GM23338 (cell line): ENCODE data around the gene HSPB9. TPM values are rescaled to one million over a fixed set of nuclear protein-coding genes. Genes with fewer than 3 reads are reported as not detected.

Experiments used
- ATAC-seq: fragments of 200-7000 bp; cut with Tn5 transposase; 3 replicates; pipeline ENCODE4 v1.9.1; 2020
- DNase-seq: peaks from one replicate; pipeline ENCODE4 v3.0.0-alpha.2; 2015; ENCODE audit warnings: low spot score
- H2AFZ ChIP-seq: fragments of 200-600 bp; sonication (generic); 2 replicates; pipeline ENCODE4 v1.8.0; 2016; ENCODE audit warnings: antibody characterized with exemption, mild to moderate bottlenecking, moderate library complexity
- H3F3A ChIP-seq: fragments of 200-600 bp; sonication (generic); replicated peaks from 2 replicates; pipeline ENCODE4 v1.8.0; 2017; ENCODE audit warnings: antibody characterized with exemption, mixed run types, low read depth
- H3K27ac ChIP-seq: fragments of 200-600 bp; sonication (generic); 2 replicates; pipeline ENCODE4 v1.6.1; 2016; ENCODE audit warnings: low read depth
- H3K27me3 ChIP-seq: fragments of 200-600 bp; sonication (generic); 2 replicates; pipeline ENCODE4 v1.8.0; 2016; ENCODE audit warnings: mild to moderate bottlenecking, mixed run types, moderate library complexity; ENCODE audit not compliant: insufficient read depth
- H3K36me3 ChIP-seq: fragments of 200-600 bp; sonication (generic); 2 replicates; pipeline ENCODE4 v1.8.0; 2016; ENCODE audit warnings: mild to moderate bottlenecking; ENCODE audit not compliant: insufficient read depth
- H3K4me1 ChIP-seq: fragments of 200-600 bp; sonication (generic); 2 replicates; pipeline ENCODE4 v1.8.0; 2016; ENCODE audit warnings: mild to moderate bottlenecking, moderate library complexity; ENCODE audit not compliant: insufficient read depth
- H3K4me2 ChIP-seq: fragments of 200-600 bp; sonication (generic); 2 replicates; pipeline ENCODE4 v1.7.1; 2017; ENCODE audit warnings: mixed run types
- H3K4me3 ChIP-seq: fragments of 200-600 bp; sonication (generic); 2 replicates; pipeline ENCODE4 v1.6.1; 2016; ENCODE audit warnings: mixed run types
- H3K79me2 ChIP-seq: fragments of 200-600 bp; sonication (generic); replicated peaks from 2 replicates; pipeline ENCODE4 v1.8.0; 2017; ENCODE audit warnings: mild to moderate bottlenecking; ENCODE audit not compliant: insufficient read depth
- H3K9me2 ChIP-seq: fragments of 200-600 bp; sonication (generic); 2 replicates; pipeline ENCODE4 v1.8.0; 2017; ENCODE audit not compliant: insufficient read depth
- H4K20me1 ChIP-seq: fragments of 200-600 bp; sonication (generic); replicated peaks from 2 replicates; pipeline ENCODE4 v1.8.0; 2017; ENCODE audit warnings: mild to moderate bottlenecking; ENCODE audit not compliant: insufficient read depth
- H3K27ac Mint-ChIP-seq: 2 replicates; pipeline ENCODE4 v1.8.0; 2020; ENCODE audit warnings: inconsistent platforms, mild to moderate bottlenecking, moderate library complexity, mixed read lengths
- H3K27me3 Mint-ChIP-seq: 3 replicates; pipeline ENCODE4 v1.8.0; 2022; ENCODE audit warnings: low read depth, mild to moderate bottlenecking, moderate library complexity, mixed read lengths, inconsistent platforms; ENCODE audit not compliant: insufficient read depth, poor library complexity
- H3K36me3 Mint-ChIP-seq: 3 replicates; pipeline ENCODE4 v1.8.0; 2021; ENCODE audit warnings: low read depth, mild to moderate bottlenecking, inconsistent platforms, moderate library complexity, mixed read lengths
- H3K4me1 Mint-ChIP-seq: 3 replicates; pipeline ENCODE4 v1.8.0; 2020; ENCODE audit warnings: mild to moderate bottlenecking, inconsistent platforms, mixed read lengths
- H3K4me3 Mint-ChIP-seq: 3 replicates; pipeline ENCODE4 v1.8.0; 2021; ENCODE audit warnings: moderate library complexity, mild to moderate bottlenecking, inconsistent platforms, mixed read lengths
- H3K9me3 Mint-ChIP-seq: 3 replicates; pipeline ENCODE4 v1.8.0; 2020; ENCODE audit warnings: moderate library complexity, mild to moderate bottlenecking, inconsistent platforms, mixed read lengths
- CREB1 ChIP-seq: fragments of 250-450 bp; sonication (Bioruptor Pico); IDR thresholded peaks from 2 replicates; pipeline ENCODE4 v1.5.0; 2020; ENCODE audit warnings: low read depth, mild to moderate bottlenecking, moderate library complexity
- EZH2 ChIP-seq: fragments of 200-600 bp; sonication (generic); IDR thresholded peaks from one replicate; pipeline ENCODE4 v1.8.0; 2017; ENCODE audit warnings: antibody characterized with exemption, mild to moderate bottlenecking, low read depth; ENCODE audit not compliant: unreplicated experiment
- EZH2phosphoT487 ChIP-seq: fragments of 200-600 bp; sonication (generic); IDR thresholded peaks from one replicate; pipeline ENCODE4 v1.8.1; 2018; ENCODE audit warnings: antibody characterized with exemption; ENCODE audit not compliant: unreplicated experiment
- JUNB ChIP-seq: IDR thresholded peaks from one replicate; pipeline ENCODE4 v1.6.1; 2016; ENCODE audit warnings: antibody characterized with exemption; ENCODE audit not compliant: unreplicated experiment
- NANOG ChIP-seq: IDR thresholded peaks from 2 replicates; pipeline ENCODE4 v1.6.1; 2016; ENCODE audit warnings: antibody characterized with exemption, borderline replicate concordance
- POLR2AphosphoS5 ChIP-seq: IDR thresholded peaks from 2 replicates; pipeline ENCODE4 v1.6.1; 2016; ENCODE audit warnings: antibody characterized with exemption, low read depth
- STAT1 ChIP-seq: IDR thresholded peaks from one replicate; pipeline ENCODE4 v1.6.1; 2016; ENCODE audit warnings: antibody characterized with exemption; ENCODE audit not compliant: unreplicated experiment
- ZNF114 ChIP-seq: fragments of 250-450 bp; sonication (Bioruptor Pico); IDR thresholded peaks from 2 replicates; pipeline ENCODE4 v1.5.0; 2020; ENCODE audit warnings: mild to moderate bottlenecking, moderate library complexity
- ZNF331 ChIP-seq: fragments of 250-450 bp; sonication (Bioruptor Pico); IDR thresholded peaks from 2 replicates; pipeline ENCODE4 v1.5.0; 2020; ENCODE audit warnings: low read depth, mild to moderate bottlenecking, moderate library complexity
- polyA plus RNA-seq: library from polyadenylated mRNA; unstranded; fragments of >200 nt; fragmentation: Nextera tagmentation; extraction: Ambion mirVana; gene quantifications from 2 replicates; pipeline ENCODE4 v1.2.1, GENCODE V29; 2016
- total RNA-seq: library from RNA; depleted of rRNA; stranded (reverse); fragments of >200 nt; shearing (Covaris generic); gene quantifications from 2 replicates; pipeline ENCODE4 v1.2.3, GENCODE V29; 2014
- TF ChIP-seq, protein P1 (sequence below): IDR thresholded peaks from 2 replicates; pipeline ENCODE4 v1.6.1; 2016; ENCODE audit warnings: antibody characterized with exemption
- TF ChIP-seq, protein P2 (sequence below): IDR thresholded peaks from one replicate; pipeline ENCODE4 v1.6.1; 2018; ENCODE audit warnings: antibody characterized with exemption; ENCODE audit not compliant: unreplicated experiment
- TF ChIP-seq, protein P3 (sequence below), 2 experiments: fragments of 200-600 bp in 1 of 2; sonication (generic) in 1 of 2; conservative IDR thresholded peaks; 2 replicates each; pipeline versions ENCODE4 v1.5.1 to v1.6.1; 2016 to 2017; ENCODE audit warnings: antibody characterized with exemption in 2 of 2, low read depth in 2 of 2, mild to moderate bottlenecking in 2 of 2, moderate library complexity in 1 of 2
- TF ChIP-seq, protein P4 (sequence below): fragments of 250-450 bp; sonication (Bioruptor Pico); IDR thresholded peaks from 2 replicates; pipeline ENCODE4 v1.5.0; 2020; ENCODE audit warnings: mild to moderate bottlenecking, moderate library complexity

The HSPB9 gene
- total and polyA plus RNA-seq, 2 experiments from 2014 or later: 0.31 to 0.52 TPM

DNA sequence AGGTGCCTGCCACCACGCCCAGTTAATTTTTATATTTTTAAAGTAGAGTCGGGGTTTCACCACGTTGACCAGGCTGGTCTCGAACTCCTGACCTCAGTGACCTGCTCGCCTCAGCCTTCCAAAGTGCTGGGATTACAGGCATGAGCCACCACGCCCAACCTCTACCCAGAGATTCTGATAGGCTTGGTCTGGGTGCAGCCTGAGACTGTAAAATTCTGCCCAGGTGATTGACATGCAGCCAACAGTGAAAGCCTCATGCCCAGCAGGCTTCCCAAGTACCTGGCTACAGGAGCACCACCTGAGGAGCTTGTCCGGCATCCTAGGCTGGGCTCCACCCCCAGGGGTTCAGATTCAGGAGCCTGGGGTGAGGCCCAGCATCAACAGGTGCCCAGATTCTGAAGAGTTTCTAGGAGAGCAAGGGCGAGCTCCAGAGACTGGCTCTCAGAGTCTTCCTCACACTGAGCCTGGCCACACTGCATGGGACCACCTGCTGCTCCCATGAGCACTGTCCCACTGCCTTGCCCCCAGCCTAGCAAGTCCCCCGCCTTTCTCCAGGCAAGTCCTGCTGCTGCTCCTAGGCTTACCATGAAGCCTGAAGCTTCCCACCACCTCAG, 41.0 kb upstream of the HSPB9 start:
- Histone ChIP-seq H3F3A (no peaks in the 10 kb centered on the region), H2AFZ (no peak overlapping the region), H3K79me2 (no peaks in the 10 kb centered on the region), H3K4me2 (no peak overlapping the region), H3K36me3 (no peaks in the 10 kb centered on the region), H3K27me3 (no peaks in the 10 kb centered on the region), H3K4me1 (no peaks in the 10 kb centered on the region), H3K4me3 (no peak overlapping the region), H3K9me2 (no peaks in the 10 kb centered on the region), H4K20me1 (no peaks in the 10 kb centered on the region), H3K27ac (no peak overlapping the region)
- DNase-seq: no peak
- no peak for ATAC-seq
- no peaks in the 10 kb centered on the region for H3K36me3 Mint-ChIP-seq
- H3K27me3 Mint-ChIP-seq: peaks cover 4% of the 10 kb centered on the region
- TF ChIP-seq, protein P1, sequence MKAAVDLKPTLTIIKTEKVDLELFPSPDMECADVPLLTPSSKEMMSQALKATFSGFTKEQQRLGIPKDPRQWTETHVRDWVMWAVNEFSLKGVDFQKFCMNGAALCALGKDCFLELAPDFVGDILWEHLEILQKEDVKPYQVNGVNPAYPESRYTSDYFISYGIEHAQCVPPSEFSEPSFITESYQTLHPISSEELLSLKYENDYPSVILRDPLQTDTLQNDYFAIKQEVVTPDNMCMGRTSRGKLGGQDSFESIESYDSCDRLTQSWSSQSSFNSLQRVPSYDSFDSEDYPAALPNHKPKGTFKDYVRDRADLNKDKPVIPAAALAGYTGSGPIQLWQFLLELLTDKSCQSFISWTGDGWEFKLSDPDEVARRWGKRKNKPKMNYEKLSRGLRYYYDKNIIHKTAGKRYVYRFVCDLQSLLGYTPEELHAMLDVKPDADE: no peak
- TF ChIP-seq STAT1: no peak
- TF ChIP-seq EZH2phosphoT487: no peak
- TF ChIP-seq, protein P2, sequence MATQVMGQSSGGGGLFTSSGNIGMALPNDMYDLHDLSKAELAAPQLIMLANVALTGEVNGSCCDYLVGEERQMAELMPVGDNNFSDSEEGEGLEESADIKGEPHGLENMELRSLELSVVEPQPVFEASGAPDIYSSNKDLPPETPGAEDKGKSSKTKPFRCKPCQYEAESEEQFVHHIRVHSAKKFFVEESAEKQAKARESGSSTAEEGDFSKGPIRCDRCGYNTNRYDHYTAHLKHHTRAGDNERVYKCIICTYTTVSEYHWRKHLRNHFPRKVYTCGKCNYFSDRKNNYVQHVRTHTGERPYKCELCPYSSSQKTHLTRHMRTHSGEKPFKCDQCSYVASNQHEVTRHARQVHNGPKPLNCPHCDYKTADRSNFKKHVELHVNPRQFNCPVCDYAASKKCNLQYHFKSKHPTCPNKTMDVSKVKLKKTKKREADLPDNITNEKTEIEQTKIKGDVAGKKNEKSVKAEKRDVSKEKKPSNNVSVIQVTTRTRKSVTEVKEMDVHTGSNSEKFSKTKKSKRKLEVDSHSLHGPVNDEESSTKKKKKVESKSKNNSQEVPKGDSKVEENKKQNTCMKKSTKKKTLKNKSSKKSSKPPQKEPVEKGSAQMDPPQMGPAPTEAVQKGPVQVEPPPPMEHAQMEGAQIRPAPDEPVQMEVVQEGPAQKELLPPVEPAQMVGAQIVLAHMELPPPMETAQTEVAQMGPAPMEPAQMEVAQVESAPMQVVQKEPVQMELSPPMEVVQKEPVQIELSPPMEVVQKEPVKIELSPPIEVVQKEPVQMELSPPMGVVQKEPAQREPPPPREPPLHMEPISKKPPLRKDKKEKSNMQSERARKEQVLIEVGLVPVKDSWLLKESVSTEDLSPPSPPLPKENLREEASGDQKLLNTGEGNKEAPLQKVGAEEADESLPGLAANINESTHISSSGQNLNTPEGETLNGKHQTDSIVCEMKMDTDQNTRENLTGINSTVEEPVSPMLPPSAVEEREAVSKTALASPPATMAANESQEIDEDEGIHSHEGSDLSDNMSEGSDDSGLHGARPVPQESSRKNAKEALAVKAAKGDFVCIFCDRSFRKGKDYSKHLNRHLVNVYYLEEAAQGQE: no peak
- no peak for TF ChIP-seq JUNB
- TF ChIP-seq ZNF331 (CRISPR knock-in tag): no peak
- TF ChIP-seq CREB1: no peak
- TF ChIP-seq POLR2AphosphoS5: no peak
- TF ChIP-seq NANOG: no peak
- no peak for TF ChIP-seq ZNF114 (CRISPR knock-in tag)
- TF ChIP-seq, protein P3, sequence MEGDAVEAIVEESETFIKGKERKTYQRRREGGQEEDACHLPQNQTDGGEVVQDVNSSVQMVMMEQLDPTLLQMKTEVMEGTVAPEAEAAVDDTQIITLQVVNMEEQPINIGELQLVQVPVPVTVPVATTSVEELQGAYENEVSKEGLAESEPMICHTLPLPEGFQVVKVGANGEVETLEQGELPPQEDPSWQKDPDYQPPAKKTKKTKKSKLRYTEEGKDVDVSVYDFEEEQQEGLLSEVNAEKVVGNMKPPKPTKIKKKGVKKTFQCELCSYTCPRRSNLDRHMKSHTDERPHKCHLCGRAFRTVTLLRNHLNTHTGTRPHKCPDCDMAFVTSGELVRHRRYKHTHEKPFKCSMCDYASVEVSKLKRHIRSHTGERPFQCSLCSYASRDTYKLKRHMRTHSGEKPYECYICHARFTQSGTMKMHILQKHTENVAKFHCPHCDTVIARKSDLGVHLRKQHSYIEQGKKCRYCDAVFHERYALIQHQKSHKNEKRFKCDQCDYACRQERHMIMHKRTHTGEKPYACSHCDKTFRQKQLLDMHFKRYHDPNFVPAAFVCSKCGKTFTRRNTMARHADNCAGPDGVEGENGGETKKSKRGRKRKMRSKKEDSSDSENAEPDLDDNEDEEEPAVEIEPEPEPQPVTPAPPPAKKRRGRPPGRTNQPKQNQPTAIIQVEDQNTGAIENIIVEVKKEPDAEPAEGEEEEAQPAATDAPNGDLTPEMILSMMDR (conservative IDR thresholded peaks at IDR 0.05; ENCODE audit: low read depth in 2 of 2): no peak
- TF ChIP-seq, protein P4, sequence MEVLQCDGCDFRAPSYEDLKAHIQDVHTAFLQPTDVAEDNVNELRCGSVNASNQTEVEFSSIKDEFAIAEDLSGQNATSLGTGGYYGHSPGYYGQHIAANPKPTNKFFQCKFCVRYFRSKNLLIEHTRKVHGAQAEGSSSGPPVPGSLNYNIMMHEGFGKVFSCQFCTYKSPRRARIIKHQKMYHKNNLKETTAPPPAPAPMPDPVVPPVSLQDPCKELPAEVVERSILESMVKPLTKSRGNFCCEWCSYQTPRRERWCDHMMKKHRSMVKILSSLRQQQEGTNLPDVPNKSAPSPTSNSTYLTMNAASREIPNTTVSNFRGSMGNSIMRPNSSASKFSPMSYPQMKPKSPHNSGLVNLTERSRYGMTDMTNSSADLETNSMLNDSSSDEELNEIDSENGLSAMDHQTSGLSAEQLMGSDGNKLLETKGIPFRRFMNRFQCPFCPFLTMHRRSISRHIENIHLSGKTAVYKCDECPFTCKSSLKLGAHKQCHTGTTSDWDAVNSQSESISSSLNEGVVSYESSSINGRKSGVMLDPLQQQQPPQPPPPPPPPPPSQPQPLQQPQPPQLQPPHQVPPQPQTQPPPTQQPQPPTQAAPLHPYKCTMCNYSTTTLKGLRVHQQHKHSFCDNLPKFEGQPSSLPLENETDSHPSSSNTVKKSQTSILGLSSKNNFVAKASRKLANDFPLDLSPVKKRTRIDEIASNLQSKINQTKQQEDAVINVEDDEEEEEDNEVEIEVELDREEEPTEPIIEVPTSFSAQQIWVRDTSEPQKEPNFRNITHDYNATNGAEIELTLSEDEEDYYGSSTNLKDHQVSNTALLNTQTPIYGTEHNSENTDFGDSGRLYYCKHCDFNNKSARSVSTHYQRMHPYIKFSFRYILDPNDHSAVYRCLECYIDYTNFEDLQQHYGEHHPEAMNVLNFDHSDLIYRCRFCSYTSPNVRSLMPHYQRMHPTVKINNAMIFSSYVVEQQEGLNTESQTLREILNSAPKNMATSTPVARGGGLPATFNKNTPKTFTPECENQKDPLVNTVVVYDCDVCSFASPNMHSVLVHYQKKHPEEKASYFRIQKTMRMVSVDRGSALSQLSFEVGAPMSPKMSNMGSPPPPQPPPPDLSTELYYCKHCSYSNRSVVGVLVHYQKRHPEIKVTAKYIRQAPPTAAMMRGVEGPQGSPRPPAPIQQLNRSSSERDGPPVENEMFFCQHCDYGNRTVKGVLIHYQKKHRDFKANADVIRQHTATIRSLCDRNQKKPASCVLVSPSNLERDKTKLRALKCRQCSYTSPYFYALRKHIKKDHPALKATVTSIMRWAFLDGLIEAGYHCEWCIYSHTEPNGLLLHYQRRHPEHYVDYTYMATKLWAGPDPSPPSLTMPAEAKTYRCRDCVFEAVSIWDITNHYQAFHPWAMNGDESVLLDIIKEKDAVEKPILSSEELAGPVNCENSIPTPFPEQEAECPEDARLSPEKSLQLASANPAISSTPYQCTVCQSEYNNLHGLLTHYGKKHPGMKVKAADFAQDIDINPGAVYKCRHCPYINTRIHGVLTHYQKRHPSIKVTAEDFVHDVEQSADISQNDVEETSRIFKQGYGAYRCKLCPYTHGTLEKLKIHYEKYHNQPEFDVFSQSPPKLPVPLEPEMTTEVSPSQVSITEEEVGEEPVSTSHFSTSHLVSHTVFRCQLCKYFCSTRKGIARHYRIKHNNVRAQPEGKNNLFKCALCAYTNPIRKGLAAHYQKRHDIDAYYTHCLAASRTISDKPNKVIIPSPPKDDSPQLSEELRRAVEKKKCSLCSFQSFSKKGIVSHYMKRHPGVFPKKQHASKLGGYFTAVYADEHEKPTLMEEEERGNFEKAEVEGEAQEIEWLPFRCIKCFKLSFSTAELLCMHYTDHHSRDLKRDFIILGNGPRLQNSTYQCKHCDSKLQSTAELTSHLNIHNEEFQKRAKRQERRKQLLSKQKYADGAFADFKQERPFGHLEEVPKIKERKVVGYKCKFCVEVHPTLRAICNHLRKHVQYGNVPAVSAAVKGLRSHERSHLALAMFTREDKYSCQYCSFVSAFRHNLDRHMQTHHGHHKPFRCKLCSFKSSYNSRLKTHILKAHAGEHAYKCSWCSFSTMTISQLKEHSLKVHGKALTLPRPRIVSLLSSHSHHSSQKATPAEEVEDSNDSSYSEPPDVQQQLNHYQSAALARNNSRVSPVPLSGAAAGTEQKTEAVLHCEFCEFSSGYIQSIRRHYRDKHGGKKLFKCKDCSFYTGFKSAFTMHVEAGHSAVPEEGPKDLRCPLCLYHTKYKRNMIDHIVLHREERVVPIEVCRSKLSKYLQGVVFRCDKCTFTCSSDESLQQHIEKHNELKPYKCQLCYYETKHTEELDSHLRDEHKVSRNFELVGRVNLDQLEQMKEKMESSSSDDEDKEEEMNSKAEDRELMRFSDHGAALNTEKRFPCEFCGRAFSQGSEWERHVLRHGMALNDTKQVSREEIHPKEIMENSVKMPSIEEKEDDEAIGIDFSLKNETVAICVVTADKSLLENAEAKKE (CRISPR knock-in tag): no peak
- no peak for TF ChIP-seq EZH2
- no peak overlapping the region for H3K27ac Mint-ChIP-seq
- peaks cover 13% of the 10 kb centered on the region; the same call in 2 of the 3 replicates for H3K4me1 Mint-ChIP-seq
- no peaks in the 10 kb centered on the region for H3K9me3 Mint-ChIP-seq
- no peak overlapping the region for H3K4me3 Mint-ChIP-seq
